Ovary (tissue), 3 donors: Measurements from ENCODE around the gene ACBD4.

ENCODE experiments used
- POLR2A ChIP-seq: fragments of 450-650 bp; IDR thresholded peaks from one replicate; pipeline ENCODE4 v1.6.1; 2017; ENCODE audit warnings: antibody characterized with exemption, mild to moderate bottlenecking, moderate library complexity
- TF ChIP-seq, protein P1 (sequence below), 3 donors: fragments of 450-650 bp in 2 of 3; fragments of 200-600 bp in 1 of 3; IDR thresholded peaks; one replicate each; pipeline versions ENCODE4 v1.5.1 to v1.8.0; 2016 to 2022; ENCODE audit warnings: antibody characterized with exemption in 3 of 3, mild to moderate bottlenecking in 1 of 3
- donor health status: DM: no; HTN: no; CAD: no.

DNA sequence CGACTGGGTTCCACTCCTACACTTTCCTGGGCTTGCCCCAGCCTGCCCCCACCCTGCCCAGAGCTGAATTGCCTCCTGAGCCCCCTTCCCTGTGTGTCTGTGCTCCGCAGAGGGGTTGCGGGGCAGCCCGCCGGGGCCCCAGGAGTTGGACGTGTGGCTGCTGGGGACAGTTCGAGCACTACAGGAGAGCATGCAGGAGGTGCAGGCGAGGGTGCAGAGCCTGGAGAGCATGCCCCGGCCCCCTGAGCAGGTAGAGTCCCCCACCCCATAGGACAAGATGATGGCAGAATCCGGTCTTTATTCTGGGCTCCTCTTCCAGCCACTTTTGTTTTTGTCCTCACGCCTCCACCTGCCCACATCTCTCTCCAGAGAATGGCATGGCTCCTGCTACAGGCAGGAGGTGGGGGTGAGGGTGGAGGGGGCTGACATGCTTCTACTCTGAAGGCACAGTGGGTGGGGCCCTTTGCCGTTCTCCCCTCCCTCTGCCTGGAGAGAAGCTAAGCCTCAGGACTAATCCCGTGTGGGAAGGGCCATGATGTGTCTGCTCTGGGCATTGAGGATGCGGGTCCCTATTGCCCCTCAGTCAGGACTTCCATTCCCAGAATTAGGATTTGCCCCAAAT, 3.5 kb downstream of the ACBD4 start:
- TF ChIP-seq, protein P1, sequence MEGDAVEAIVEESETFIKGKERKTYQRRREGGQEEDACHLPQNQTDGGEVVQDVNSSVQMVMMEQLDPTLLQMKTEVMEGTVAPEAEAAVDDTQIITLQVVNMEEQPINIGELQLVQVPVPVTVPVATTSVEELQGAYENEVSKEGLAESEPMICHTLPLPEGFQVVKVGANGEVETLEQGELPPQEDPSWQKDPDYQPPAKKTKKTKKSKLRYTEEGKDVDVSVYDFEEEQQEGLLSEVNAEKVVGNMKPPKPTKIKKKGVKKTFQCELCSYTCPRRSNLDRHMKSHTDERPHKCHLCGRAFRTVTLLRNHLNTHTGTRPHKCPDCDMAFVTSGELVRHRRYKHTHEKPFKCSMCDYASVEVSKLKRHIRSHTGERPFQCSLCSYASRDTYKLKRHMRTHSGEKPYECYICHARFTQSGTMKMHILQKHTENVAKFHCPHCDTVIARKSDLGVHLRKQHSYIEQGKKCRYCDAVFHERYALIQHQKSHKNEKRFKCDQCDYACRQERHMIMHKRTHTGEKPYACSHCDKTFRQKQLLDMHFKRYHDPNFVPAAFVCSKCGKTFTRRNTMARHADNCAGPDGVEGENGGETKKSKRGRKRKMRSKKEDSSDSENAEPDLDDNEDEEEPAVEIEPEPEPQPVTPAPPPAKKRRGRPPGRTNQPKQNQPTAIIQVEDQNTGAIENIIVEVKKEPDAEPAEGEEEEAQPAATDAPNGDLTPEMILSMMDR (IDR thresholded peaks at IDR 0.05): no peak
- no peak for TF ChIP-seq POLR2A
